Measurements from ENCODE around the gene LPO.
A peak's percentile ranks its signal among the peaks of the same experiment; 100 is the strongest.

DNA sequence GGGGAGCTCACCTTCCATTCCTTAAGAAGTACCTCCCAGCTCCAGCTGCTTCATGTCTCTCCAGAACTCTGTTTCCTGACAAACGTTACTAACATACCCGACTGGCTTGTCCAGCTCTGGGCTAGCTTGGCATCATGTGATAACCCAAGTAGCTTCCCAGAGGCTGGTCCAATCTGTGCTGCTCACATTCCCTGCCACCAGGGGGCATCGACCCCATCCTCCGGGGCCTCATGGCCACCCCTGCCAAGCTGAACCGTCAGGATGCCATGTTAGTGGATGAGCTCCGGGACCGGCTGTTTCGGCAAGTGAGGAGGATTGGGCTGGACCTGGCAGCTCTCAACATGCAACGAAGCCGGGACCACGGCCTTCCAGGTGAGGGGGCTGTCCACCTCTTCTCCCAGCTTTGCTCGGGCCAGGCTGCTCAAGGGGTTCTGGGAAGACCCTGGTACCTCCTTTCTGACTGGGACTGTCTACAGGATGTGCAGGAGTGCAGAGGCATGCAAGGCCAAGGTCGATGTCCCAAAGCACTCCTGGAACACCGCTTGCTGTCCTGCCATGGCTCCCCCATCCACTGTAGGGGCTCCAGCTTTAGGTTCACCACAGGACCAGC, 38.3 kb upstream of the LPO start:
- TF ChIP-seq, protein P1, sequence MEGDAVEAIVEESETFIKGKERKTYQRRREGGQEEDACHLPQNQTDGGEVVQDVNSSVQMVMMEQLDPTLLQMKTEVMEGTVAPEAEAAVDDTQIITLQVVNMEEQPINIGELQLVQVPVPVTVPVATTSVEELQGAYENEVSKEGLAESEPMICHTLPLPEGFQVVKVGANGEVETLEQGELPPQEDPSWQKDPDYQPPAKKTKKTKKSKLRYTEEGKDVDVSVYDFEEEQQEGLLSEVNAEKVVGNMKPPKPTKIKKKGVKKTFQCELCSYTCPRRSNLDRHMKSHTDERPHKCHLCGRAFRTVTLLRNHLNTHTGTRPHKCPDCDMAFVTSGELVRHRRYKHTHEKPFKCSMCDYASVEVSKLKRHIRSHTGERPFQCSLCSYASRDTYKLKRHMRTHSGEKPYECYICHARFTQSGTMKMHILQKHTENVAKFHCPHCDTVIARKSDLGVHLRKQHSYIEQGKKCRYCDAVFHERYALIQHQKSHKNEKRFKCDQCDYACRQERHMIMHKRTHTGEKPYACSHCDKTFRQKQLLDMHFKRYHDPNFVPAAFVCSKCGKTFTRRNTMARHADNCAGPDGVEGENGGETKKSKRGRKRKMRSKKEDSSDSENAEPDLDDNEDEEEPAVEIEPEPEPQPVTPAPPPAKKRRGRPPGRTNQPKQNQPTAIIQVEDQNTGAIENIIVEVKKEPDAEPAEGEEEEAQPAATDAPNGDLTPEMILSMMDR (IDR thresholded peaks at IDR 0.05; ENCODE audit: poor library complexity) = peak; percentile 42
- TF ChIP-seq EZH2 (IDR thresholded peaks at IDR 0.05; ENCODE audit: borderline replicate concordance) = no peak

Measured in hepatocyte (in vitro differentiated cells).